ENCODE measurements around the gene TMEM97.

DNA sequence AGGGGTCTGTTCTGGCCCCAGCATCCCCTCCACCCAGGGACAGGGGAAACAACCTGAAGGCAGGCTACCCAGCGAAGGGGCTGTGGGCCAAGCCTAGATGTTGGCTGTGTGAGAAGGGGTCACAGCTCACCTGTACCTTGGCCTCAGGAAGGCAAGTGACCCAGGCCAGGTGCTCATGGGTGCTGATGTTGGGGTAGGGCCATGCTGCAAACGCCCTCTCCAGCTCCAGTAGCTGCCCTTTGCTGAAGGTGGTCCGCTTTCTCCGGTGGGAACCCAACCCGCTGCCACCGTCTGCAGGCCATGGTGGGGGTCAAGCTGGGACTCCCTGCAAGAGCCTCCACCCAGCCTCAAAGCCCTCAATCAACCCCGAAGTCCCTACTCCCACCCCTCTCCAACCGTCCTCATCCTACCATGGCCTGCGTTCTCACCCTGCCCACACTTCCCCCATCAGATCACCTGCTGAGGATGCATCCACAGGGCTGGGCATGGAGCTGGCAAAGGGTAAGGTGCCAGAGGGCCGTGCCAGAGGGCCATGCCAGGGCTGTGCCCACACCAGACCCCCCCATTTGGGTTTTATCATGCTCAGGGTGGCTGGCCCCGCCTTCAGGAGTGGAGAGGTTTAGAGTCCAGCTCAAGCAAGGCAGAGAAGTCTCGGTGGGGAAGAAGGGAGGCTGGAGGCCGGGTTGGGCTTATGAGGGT is 45.8 kb downstream of the TMEM97 start, which contains the start of gene SEBOX:
- TF ChIP-seq EZH2 (IDR thresholded peaks at IDR 0.05; ENCODE audit: insufficient read depth, poor library complexity, severe bottlenecking) (no peak), EZH2phosphoT487 (IDR thresholded peaks at IDR 0.05; ENCODE audit: insufficient read depth, low read depth) (no peak)

Measured in GM23248 (cell line).